Stomach smooth muscle (tissue), 2 donors: ENCODE measurements around the gene CWH43.
"Not testable (repeated sequence)": the region's sequence is repeated elsewhere in the genome, so short reads cannot be mapped to it uniquely, and the experiment has no call there.

ENCODE experiments used
- H3K27ac ChIP-seq: one replicate; pipeline ENCODE4 v1.7.0; 2013; ENCODE audit warnings: mild to moderate bottlenecking, low read length, inconsistent platforms
- H3K27me3 ChIP-seq, 2 donors: one replicate each; pipeline ENCODE4 v1.7.0; 2013; ENCODE audit warnings: low read length in 2 of 2; ENCODE audit not compliant: insufficient read depth in 2 of 2, control insufficient read depth in 1 of 2
- H3K36me3 ChIP-seq, 2 donors: one replicate each; pipeline ENCODE4 v1.7.0; 2013; ENCODE audit warnings: low read length in 2 of 2; ENCODE audit not compliant: control insufficient read depth in 2 of 2, insufficient read depth in 2 of 2
- H3K4me1 ChIP-seq: one replicate; pipeline ENCODE4 v1.7.0; 2013; ENCODE audit warnings: low read length; ENCODE audit not compliant: control insufficient read depth, insufficient read depth
- H3K4me3 ChIP-seq, 2 donors: one replicate each; pipeline ENCODE4 v1.7.0; 2013; ENCODE audit warnings: low read length in 2 of 2
- H3K9ac ChIP-seq, 2 donors: one replicate each; pipeline ENCODE4 v1.7.0; 2013; ENCODE audit warnings: low read length in 2 of 2, mild to moderate bottlenecking in 1 of 2
- H3K9me3 ChIP-seq, 2 donors: one replicate each; pipeline ENCODE4 v1.7.0; 2013; ENCODE audit warnings: low read length in 2 of 2; ENCODE audit not compliant: control insufficient read depth in 2 of 2
- donor health status: healthy.
- donor health status: Pancreatic carcinoma.

The CWH43 gene

GRCh38 chr4:49097071-49097470 lies 111.0 kb downstream of the CWH43 start:
- not testable (repeated sequence) for H3K27ac ChIP-seq, H3K9me3 ChIP-seq, H3K36me3 ChIP-seq, H3K9ac ChIP-seq, H3K4me1 ChIP-seq, H3K4me3 ChIP-seq, H3K27me3 ChIP-seq

GRCh38 chr4:49097505-49097904 lies 111.4 kb downstream of the CWH43 start:
- not testable (repeated sequence) for H3K4me1 ChIP-seq, H3K27ac ChIP-seq, H3K4me3 ChIP-seq, H3K9ac ChIP-seq, H3K27me3 ChIP-seq, H3K9me3 ChIP-seq, H3K36me3 ChIP-seq

DNA sequence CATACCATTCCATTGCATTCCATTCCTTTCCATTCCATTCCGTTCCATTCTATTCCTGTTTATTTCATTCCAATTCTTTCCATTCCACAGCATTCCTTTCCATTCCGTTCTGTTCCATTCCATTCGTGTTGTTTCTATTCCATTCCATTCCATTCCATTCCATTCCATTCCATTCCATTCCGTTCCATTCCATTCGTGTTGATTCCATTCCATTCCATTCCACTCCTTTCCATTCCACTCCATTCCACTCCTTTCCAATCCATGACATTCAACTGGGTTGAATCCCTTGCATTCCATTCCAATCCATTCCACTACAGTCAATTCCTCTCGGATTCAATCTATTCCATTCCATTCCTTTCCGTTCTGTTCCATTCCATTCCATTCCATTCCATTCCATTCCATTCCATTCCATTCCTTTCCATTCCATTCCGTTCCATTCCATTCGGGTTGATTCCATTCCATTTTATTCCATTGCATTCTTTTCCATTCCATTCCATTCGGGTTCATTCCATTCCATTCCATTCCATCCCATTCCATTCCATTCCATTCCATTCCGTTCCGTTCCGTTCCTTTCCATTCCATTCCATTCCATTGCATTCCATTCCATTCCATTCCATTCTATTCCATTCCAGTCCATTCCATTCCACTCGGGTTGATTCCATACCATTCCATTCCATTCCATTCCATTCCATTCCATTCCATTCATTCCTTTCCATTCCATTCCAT lies 112.1 kb downstream of the CWH43 start:
- H3K27me3 ChIP-seq, H3K9me3 ChIP-seq, H3K4me3 ChIP-seq, H3K9ac ChIP-seq, H3K4me1 ChIP-seq, H3K27ac ChIP-seq, H3K36me3 ChIP-seq: not testable (repeated sequence)

DNA sequence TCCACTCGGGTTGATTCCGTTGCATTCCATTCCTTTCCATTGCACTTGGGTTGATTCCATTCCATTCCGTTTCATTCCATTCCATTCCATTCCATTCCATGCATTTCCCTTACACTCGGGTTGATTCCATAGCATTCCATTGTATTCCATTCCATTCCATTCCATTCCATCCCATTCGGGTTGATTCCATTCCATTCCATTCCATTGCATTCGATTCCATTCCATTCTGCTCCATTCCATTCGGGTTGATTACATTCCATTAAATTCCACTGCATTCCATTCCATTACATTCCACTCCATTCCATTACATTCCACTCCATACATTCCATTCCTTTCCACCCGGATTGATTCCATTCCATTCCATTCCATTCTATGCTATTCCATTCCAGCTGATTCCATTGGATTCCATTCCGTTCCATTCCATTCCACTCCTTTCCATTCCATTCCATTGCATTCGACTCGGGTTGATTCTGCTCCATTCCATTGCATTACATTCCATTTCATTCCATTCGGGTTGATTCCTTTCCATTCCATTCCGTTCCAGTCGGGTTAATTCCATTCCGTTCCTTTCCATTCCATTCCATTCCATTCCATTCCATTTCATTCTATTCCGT lies 113.9 kb downstream of the CWH43 start:
- not testable (repeated sequence) for H3K27ac ChIP-seq, H3K9ac ChIP-seq, H3K9me3 ChIP-seq, H3K4me1 ChIP-seq, H3K36me3 ChIP-seq, H3K27me3 ChIP-seq, H3K4me3 ChIP-seq

GRCh38 chr4:49102344-49102898 lies 116.3 kb downstream of the CWH43 start:
- not testable (repeated sequence) for H3K27ac ChIP-seq, H3K4me3 ChIP-seq, H3K4me1 ChIP-seq, H3K9ac ChIP-seq, H3K9me3 ChIP-seq, H3K36me3 ChIP-seq, H3K27me3 ChIP-seq

- not testable (repeated sequence) for H3K9ac ChIP-seq, H3K4me1 ChIP-seq, H3K4me3 ChIP-seq, H3K27me3 ChIP-seq, H3K27ac ChIP-seq, H3K36me3 ChIP-seq, H3K9me3 ChIP-seq
These were observed 117.5 kb downstream of the CWH43 start for GRCh38 chr4:49103436-49104136.

GRCh38 chr4:49104231-49104930 lies 118.3 kb downstream of the CWH43 start:
- H3K4me1 ChIP-seq, H3K27ac ChIP-seq, H3K27me3 ChIP-seq, H3K9ac ChIP-seq, H3K9me3 ChIP-seq, H3K36me3 ChIP-seq, H3K4me3 ChIP-seq: not testable (repeated sequence)

GRCh38 chr4:49105248-49105904 lies 119.3 kb downstream of the CWH43 start:
- not testable (repeated sequence) for H3K4me1 ChIP-seq, H3K9me3 ChIP-seq, H3K4me3 ChIP-seq, H3K9ac ChIP-seq, H3K36me3 ChIP-seq, H3K27me3 ChIP-seq, H3K27ac ChIP-seq

- not testable (repeated sequence) for H3K27ac ChIP-seq, H3K9ac ChIP-seq, H3K9me3 ChIP-seq, H3K36me3 ChIP-seq, H3K27me3 ChIP-seq, H3K4me1 ChIP-seq, H3K4me3 ChIP-seq
These were observed 121.2 kb downstream of the CWH43 start for GRCh38 chr4:49107262-49107661.

DNA sequence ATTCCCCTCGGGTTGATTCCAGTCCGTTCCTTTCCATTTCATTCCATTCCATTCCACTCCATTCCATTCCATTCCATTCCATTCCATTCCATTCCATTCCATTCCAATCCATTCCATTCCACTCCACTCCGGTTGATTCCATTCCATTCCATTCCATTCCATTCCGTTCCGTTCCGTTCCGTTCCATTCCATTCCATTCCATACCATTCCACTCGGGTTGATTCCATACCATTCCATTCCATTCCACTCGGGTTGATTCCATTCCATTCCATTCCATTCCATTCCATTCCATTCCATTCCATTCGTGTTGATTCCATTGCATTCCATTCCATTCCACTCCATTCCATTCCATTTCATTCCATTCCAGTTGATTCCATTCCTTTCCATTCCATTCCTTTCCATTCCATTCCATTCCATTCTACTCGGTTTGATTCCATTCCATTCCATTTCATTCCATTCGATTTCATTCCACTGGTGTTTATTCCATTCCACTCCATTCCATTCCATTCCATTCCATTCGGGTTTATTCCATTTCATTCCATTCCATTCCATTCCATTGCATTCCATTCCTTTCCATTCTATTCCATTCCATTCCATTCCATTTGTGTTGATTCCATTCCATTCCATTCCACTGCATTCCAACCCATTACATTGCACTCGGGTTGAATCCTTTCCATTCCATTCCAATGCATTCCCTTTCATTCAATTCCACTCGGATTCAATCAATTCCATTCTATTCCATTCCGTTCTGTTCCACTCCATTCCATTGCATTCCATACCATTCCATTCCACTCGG lies 122.3 kb downstream of the CWH43 start:
- H3K4me3 ChIP-seq, H3K9me3 ChIP-seq: not testable (repeated sequence)

More for the DNA sequence above, 122.3 kb downstream of the CWH43 start:
- H3K36me3 ChIP-seq, H3K27me3 ChIP-seq, H3K9ac ChIP-seq, H3K27ac ChIP-seq, H3K4me1 ChIP-seq: not testable (repeated sequence)
